Ascending aorta (tissue), 2 donors: ENCODE results near the gene RCAN2. TPM values are rescaled to one million over a fixed set of nuclear protein-coding genes. Genes with fewer than 3 reads are reported as not detected.

ENCODE experiments used
- DNase-seq, 2 donors: peaks; one replicate each; pipeline ENCODE4 v3.0.0-alpha.2; 2019; ENCODE audit warnings: low spot score in 2 of 2
- H3K27ac ChIP-seq, 2 donors: fragments of 200-600 bp; sonication (generic); one replicate each; pipeline ENCODE4 v1.5.1; 2016 to 2017; ENCODE audit warnings: mild to moderate bottlenecking in 1 of 2
- H3K27me3 ChIP-seq: fragments of 200-600 bp; sonication (generic); one replicate; pipeline ENCODE4 v1.5.1; 2017
- H3K36me3 ChIP-seq, 2 donors: fragments of 200-600 bp; sonication (generic); one replicate each; pipeline ENCODE4 v1.5.1; 2016
- H3K4me1 ChIP-seq, 2 donors: fragments of 200-600 bp; sonication (generic); one replicate each; pipeline ENCODE4 v1.5.1; 2016 to 2017; ENCODE audit warnings: mild to moderate bottlenecking in 1 of 2
- H3K4me3 ChIP-seq, 2 donors: fragments of 200-600 bp; sonication (generic); one replicate each; pipeline ENCODE4 v1.5.1; 2016 to 2017; ENCODE audit warnings: mild to moderate bottlenecking in 1 of 2
- H3K9me3 ChIP-seq, 2 donors: fragments of 200-600 bp; sonication (generic); one replicate each; pipeline ENCODE4 v1.5.1; 2016
- intact Hi-C: fragments of 100-400 bp; cut with DNase I; formaldehyde crosslinking; loops from one replicate; pipeline ENCODE4 v1.15.1; 2023
- total RNA-seq: library from RNA; depleted of rRNA; stranded (reverse); fragments of >200 nt; gene quantifications from one replicate; pipeline ENCODE4 v1.1.0, GENCODE V29; 2016
- TF ChIP-seq, protein P1 (sequence below), 3 experiments: fragments of 200-600 bp in 2 of 3; fragments of 450-650 bp in 1 of 3; sonication (generic) in 2 of 3; IDR thresholded peaks; one replicate each; pipeline ENCODE4 v1.5.1; 2016 to 2019; ENCODE audit warnings: antibody characterized with exemption in 3 of 3, mild to moderate bottlenecking in 1 of 3, moderate library complexity in 1 of 3

Gene RCAN2
- total RNA-seq, 1 donor from 2014 or later, result 83.4 TPM

GRCh38 chr6:46296586-46296985 lies 194.7 kb downstream of the RCAN2 start:
- no peaks in the 10 kb centered on the region for H3K27me3 ChIP-seq
- no peak for DNase-seq
- H3K4me1 ChIP-seq, result peaks cover 0 to 7% of the 10 kb centered on the region in 2 donors
- H3K4me3 ChIP-seq, result no peak overlapping the region
- H3K9me3 ChIP-seq, result no peaks in the 10 kb centered on the region
- intact Hi-C loops, result no loop called here
- no peaks in the 10 kb centered on the region for H3K36me3 ChIP-seq
- no peak overlapping the region for H3K27ac ChIP-seq
- TF ChIP-seq, protein P1, sequence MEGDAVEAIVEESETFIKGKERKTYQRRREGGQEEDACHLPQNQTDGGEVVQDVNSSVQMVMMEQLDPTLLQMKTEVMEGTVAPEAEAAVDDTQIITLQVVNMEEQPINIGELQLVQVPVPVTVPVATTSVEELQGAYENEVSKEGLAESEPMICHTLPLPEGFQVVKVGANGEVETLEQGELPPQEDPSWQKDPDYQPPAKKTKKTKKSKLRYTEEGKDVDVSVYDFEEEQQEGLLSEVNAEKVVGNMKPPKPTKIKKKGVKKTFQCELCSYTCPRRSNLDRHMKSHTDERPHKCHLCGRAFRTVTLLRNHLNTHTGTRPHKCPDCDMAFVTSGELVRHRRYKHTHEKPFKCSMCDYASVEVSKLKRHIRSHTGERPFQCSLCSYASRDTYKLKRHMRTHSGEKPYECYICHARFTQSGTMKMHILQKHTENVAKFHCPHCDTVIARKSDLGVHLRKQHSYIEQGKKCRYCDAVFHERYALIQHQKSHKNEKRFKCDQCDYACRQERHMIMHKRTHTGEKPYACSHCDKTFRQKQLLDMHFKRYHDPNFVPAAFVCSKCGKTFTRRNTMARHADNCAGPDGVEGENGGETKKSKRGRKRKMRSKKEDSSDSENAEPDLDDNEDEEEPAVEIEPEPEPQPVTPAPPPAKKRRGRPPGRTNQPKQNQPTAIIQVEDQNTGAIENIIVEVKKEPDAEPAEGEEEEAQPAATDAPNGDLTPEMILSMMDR (IDR thresholded peaks at IDR 0.05), result no peak

GRCh38 chr6:46293641-46294316 lies 197.5 kb downstream of the RCAN2 start:
- Histone ChIP-seq H3K9me3 (no peaks in the 10 kb centered on the region), H3K27me3 (no peaks in the 10 kb centered on the region), H3K27ac (no peak overlapping the region), H3K36me3 (no peaks in the 10 kb centered on the region), H3K4me1 (peaks cover 0 to 21% of the 10 kb centered on the region in 2 donors), H3K4me3 (no peak overlapping the region)
- TF ChIP-seq, protein P1 (IDR thresholded peaks at IDR 0.05), result no peak
- intact Hi-C loops, result no loop called here
- no peak for DNase-seq

GRCh38 chr6:46291880-46292279 lies 199.4 kb downstream of the RCAN2 start:
- H3K4me3 ChIP-seq, result no peak overlapping the region
- no peaks in the 10 kb centered on the region for H3K36me3 ChIP-seq
- H3K27me3 ChIP-seq, result no peaks in the 10 kb centered on the region
- no peaks in the 10 kb centered on the region for H3K9me3 ChIP-seq
- H3K27ac ChIP-seq, result no peak overlapping the region
- DNase-seq, result no peak
- intact Hi-C loops, result no loop called here
- H3K4me1 ChIP-seq, result peaks cover 0 to 21% of the 10 kb centered on the region in 2 donors
- TF ChIP-seq, protein P1 (IDR thresholded peaks at IDR 0.05), result no peak

GRCh38 chr6:46291275-46291633 lies 200.0 kb downstream of the RCAN2 start:
- Histone ChIP-seq H3K4me1 (peaks cover 0 to 21% of the 10 kb centered on the region in 2 donors), H3K4me3 (no peak overlapping the region), H3K36me3 (no peaks in the 10 kb centered on the region), H3K27ac (no peak overlapping the region), H3K9me3 (no peaks in the 10 kb centered on the region), H3K27me3 (no peaks in the 10 kb centered on the region)
- TF ChIP-seq, protein P1 (IDR thresholded peaks at IDR 0.05), result no peak
- intact Hi-C loops, result no loop called here
- DNase-seq, result no peak

DNA sequence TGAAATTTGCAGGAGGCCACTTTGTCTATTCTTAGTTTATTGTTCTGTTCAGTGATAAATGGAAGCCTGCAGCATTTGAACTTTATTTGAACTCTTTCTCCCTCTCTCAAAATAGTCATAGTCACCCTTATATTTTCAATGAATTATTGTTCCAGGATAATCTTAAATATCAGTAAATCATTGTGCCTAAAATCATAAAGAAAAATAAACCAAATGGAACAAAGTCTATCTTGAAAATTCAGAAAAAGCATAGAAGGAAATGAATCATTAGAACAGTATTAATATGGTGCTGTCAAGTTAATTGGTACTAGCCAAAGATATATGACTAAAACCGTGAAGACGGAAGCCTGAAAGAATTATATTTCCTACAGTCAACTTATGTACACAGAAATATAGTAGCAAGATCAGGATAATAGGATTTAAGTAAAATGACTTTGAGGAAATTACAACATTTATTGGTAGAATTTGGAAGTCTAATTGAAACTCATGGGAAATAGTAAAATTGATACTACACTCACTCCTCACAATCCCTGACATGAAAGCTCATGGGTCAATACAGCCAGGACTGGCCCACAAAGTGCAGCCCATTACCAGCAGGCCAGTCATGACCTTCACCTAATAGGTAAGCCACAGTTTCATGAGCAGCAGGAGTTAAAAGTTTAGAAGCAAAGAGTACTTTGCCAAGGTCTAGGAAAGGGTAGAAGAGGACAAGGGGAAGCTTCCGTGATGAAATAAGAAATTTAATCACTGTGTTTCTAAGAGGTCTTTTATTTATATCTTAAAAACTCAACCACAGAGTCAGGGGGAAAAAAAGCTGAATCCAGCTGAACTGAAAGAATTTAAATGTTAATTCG lies 200.6 kb downstream of the RCAN2 start:
- Histone ChIP-seq H3K27me3 (no peaks in the 10 kb centered on the region), H3K36me3 (no peaks in the 10 kb centered on the region), H3K4me1 (peaks cover 0 to 21% of the 10 kb centered on the region in 2 donors), H3K4me3 (no peak overlapping the region), H3K27ac (no peak overlapping the region), H3K9me3 (no peaks in the 10 kb centered on the region)
- TF ChIP-seq, protein P1 (IDR thresholded peaks at IDR 0.05), result no peak
- intact Hi-C loops, result no loop called here
- DNase-seq, result no peak
